Neural progenitor cell (in vitro differentiated cells): ENCODE data around the gene GPR137C.

ENCODE experiments used
- CTCF ChIP-seq: fragments of 200-600 bp; sonication (generic); IDR thresholded peaks from 2 replicates; pipeline ENCODE4 v1.5.1; 2017; ENCODE audit warnings: antibody characterized with exemption, mild to moderate bottlenecking
- EZH2 ChIP-seq: fragments of 200-600 bp; sonication (generic); IDR thresholded peaks from 2 replicates; pipeline ENCODE4 v1.6.1; 2017; ENCODE audit warnings: antibody characterized with exemption, mild to moderate bottlenecking, moderate library complexity

- TF ChIP-seq EZH2: no peak
- no peak for TF ChIP-seq CTCF
Measured at GRCh38 chr14:52650774-52651173, 98.1 kb downstream of the GPR137C start.
